ENCODE results near the gene RUNX3.
A peak's percentile ranks its signal among the peaks of the same experiment; 100 is the strongest.
"Not testable (repeated sequence)": the region's sequence is repeated elsewhere in the genome, so short reads cannot be mapped to it uniquely, and the experiment has no call there.

RUNX3 gene

GRCh38 chr1:24930260-24931145 is at the start of gene RUNX3:
TSS of gene RUNX3 (minus strand) at chr1:24930276. CDS start at chr1:24929868, 408 bp downstream.
- DNase-seq, result peak; percentile 90 to 91

GRCh38 chr1:24979232-24979631 is 49.2 kb upstream of the RUNX3 start:
- DNase-seq, result not testable (repeated sequence)

- DNase-seq, result no peak
Measured at GRCh38 chr1:24978383-24979032, 48.4 kb upstream of the RUNX3 start.

GRCh38 chr1:24975391-24975790 is 45.3 kb upstream of the RUNX3 start:
- DNase-seq, result no peak

GRCh38 chr1:24973315-24973714 is 43.2 kb upstream of the RUNX3 start:
- no peak for DNase-seq

- no peak for DNase-seq
Measured at GRCh38 chr1:24972915-24973242, 42.8 kb upstream of the RUNX3 start.

- no peak for DNase-seq
Measured at GRCh38 chr1:24972221-24972914, 42.3 kb upstream of the RUNX3 start.

GRCh38 chr1:24970926-24971875 is 41.1 kb upstream of the RUNX3 start:
- no peak for DNase-seq

- DNase-seq, result no peak
Measured at GRCh38 chr1:24970399-24970753, 40.3 kb upstream of the RUNX3 start.

GRCh38 chr1:24969596-24970398 is 39.7 kb upstream of the RUNX3 start:
- DNase-seq, result no peak

GRCh38 chr1:24968941-24969585 is 39.0 kb upstream of the RUNX3 start:
- no peak for DNase-seq

- no peak for DNase-seq
Measured at GRCh38 chr1:24967962-24968361, 37.9 kb upstream of the RUNX3 start.

- DNase-seq, result no peak
Measured at GRCh38 chr1:24967555-24967954, 37.5 kb upstream of the RUNX3 start.

GRCh38 chr1:24966724-24967346 is 36.8 kb upstream of the RUNX3 start:
- DNase-seq, result peak; percentile 90 to 92

GRCh38 chr1:24966121-24966723 is 36.1 kb upstream of the RUNX3 start:
- DNase-seq, result peak in 1 of 2 experiments; percentile 56

- DNase-seq, result no peak
Measured at GRCh38 chr1:24965571-24965930, 35.5 kb upstream of the RUNX3 start.

GRCh38 chr1:24964811-24965570 is 34.9 kb upstream of the RUNX3 start:
- peak; percentile 94 to 96 for DNase-seq

GRCh38 chr1:24963943-24964693 is 34.0 kb upstream of the RUNX3 start:
- no peak for DNase-seq
